PC-3 (cell line): ENCODE results near the gene WDR3.

Source experiments
- CTCF ChIP-seq: fragments of 300-600 bp; sonication (generic); conservative IDR thresholded peaks from 2 replicates; pipeline ENCODE4 v1.5.1; 2017; ENCODE audit warnings: antibody characterized with exemption, low read depth, mild to moderate bottlenecking, low read length
- EZH2 ChIP-seq: fragments of 300-600 bp; sonication (generic); IDR thresholded peaks from one replicate; pipeline ENCODE4 v1.6.1; 2017; ENCODE audit warnings: antibody characterized with exemption, mild to moderate bottlenecking, low read length; ENCODE audit not compliant: unreplicated experiment

GRCh38 chr1:117892512-117892911 is 37.0 kb upstream of the WDR3 start:
- TF ChIP-seq CTCF = no peak
- TF ChIP-seq EZH2 = no peak
